PFSK-1 (cell line): Measurements from ENCODE around the gene ITGAD.

Experiments used
- FOXP2 ChIP-seq: optimal IDR thresholded peaks from 2 replicates; pipeline ENCODE3; 2011; ENCODE audit warnings: borderline replicate concordance, control low read depth, inconsistent platforms; ENCODE audit not compliant: insufficient read depth; ENCODE audit errors: extremely low read length, extremely low read depth
- POLR2AphosphoS5 ChIP-seq: IDR thresholded peaks from 2 replicates; pipeline ENCODE4 v1.6.1; 2012; ENCODE audit warnings: low read depth, mild to moderate bottlenecking, control low read depth, low read length, moderate library complexity
- REST ChIP-seq, 2 experiments: IDR thresholded peaks; 2 replicates each; pipeline versions ENCODE4 v1.6.1 to v1.8.0; 2011 to 2012; ENCODE audit warnings: low read depth in 2 of 2, low read length in 2 of 2, control low read depth in 1 of 2, inconsistent platforms in 1 of 2, mild to moderate bottlenecking in 1 of 2, moderate library complexity in 1 of 2; ENCODE audit not compliant: insufficient read depth in 1 of 2
- SIN3A ChIP-seq: IDR thresholded peaks from 2 replicates; pipeline ENCODE4 v1.6.1; 2012; ENCODE audit warnings: mild to moderate bottlenecking, low read length, moderate library complexity, borderline replicate concordance; ENCODE audit not compliant: insufficient read depth
- TAF1 ChIP-seq: IDR thresholded peaks from 2 replicates; pipeline ENCODE4 v1.6.1; 2012; ENCODE audit warnings: low read length, control low read depth, borderline replicate concordance; ENCODE audit not compliant: insufficient read depth

The ITGAD gene

GRCh38 chr16:31402687-31403086 lies 9.6 kb downstream of the ITGAD start:
- TF ChIP-seq TAF1 (no peak), SIN3A (no peak), REST (IDR thresholded peaks at IDR 0.05; ENCODE audit: insufficient read depth in 1 of 2, low read depth in 2 of 2, low read length in 2 of 2) (no peak)

- TF ChIP-seq SIN3A = no peak
- TF ChIP-seq REST (IDR thresholded peaks at IDR 0.05; ENCODE audit: insufficient read depth in 1 of 2, low read depth in 2 of 2, low read length in 2 of 2) = no peak
- TF ChIP-seq TAF1 = no peak
- TF ChIP-seq FOXP2 = no peak
These were observed 10.6 kb downstream of the ITGAD start for GRCh38 chr16:31403590-31404352.

GRCh38 chr16:31404353-31405064 lies 11.4 kb downstream of the ITGAD start:
- 0 out of 4 replicates have a peak, but pooled peaks of 1 of the 2 experiments have one; percentile 15 for TF ChIP-seq REST (IDR thresholded peaks at IDR 0.05; ENCODE audit: insufficient read depth in 1 of 2, low read depth in 2 of 2, low read length in 2 of 2)
- peak; percentile 97 for TF ChIP-seq POLR2AphosphoS5
- no peak for TF ChIP-seq SIN3A
- peak; percentile 97; the same call in 1 of the 2 replicates for TF ChIP-seq TAF1

- TF ChIP-seq SIN3A (no peak), POLR2AphosphoS5 (no peak), FOXP2 (no peak), REST (IDR thresholded peaks at IDR 0.05; ENCODE audit: insufficient read depth in 1 of 2, low read depth in 2 of 2, low read length in 2 of 2) (no peak), TAF1 (no peak)
These were observed 14.3 kb downstream of the ITGAD start for GRCh38 chr16:31407406-31407805.
